Psoas muscle (tissue), 8 donors: Measurements from ENCODE around the gene INIP. TPM values are rescaled to one million over a fixed set of nuclear protein-coding genes. Genes with fewer than 3 reads are reported as not detected.

Experiments used
- ATAC-seq, 4 donors: fragments of 200-7000 bp; cut with Tn5 transposase; one replicate each; pipeline ENCODE4 v1.9.1; 2020; ENCODE audit warnings: moderate library complexity in 3 of 4, mild to moderate bottlenecking in 2 of 4
- DNase-seq, 2 donors: peaks; one replicate each; pipeline ENCODE4 v3.0.0-alpha.2; 2020
- H3K27ac ChIP-seq: fragments of 200-600 bp; one replicate; pipeline ENCODE4 v1.8.0; 2022
- H3K27me3 ChIP-seq, 3 donors: fragments of 200-600 bp in 1 of 3; one replicate each; pipeline versions ENCODE4 v1.6.1 to v1.8.0; 2013 to 2022; ENCODE audit warnings: low read length in 2 of 3, mild to moderate bottlenecking in 2 of 3, moderate library complexity in 1 of 3; ENCODE audit not compliant: insufficient read depth in 3 of 3
- H3K36me3 ChIP-seq, 2 donors: fragments of 200-600 bp in 1 of 2; one replicate each; pipeline versions ENCODE4 v1.6.1 to v1.8.0; 2013 to 2022; ENCODE audit warnings: low read depth in 1 of 2, mild to moderate bottlenecking in 1 of 2, moderate library complexity in 1 of 2; ENCODE audit not compliant: insufficient read depth in 1 of 2
- H3K4me1 ChIP-seq: fragments of 200-600 bp; one replicate; pipeline ENCODE4 v1.8.0; 2022
- H3K4me3 ChIP-seq: fragments of 200-600 bp; one replicate; pipeline ENCODE4 v1.8.0; 2022; ENCODE audit warnings: mild to moderate bottlenecking
- H3K9me3 ChIP-seq: fragments of 200-600 bp; one replicate; pipeline ENCODE4 v1.8.0; 2022
- CTCF ChIP-seq: fragments of 200-600 bp; IDR thresholded peaks from one replicate; pipeline ENCODE4 v1.8.0; 2022; ENCODE audit warnings: antibody characterized with exemption
- WGBS, 3 donors: extraction: QIAGEN DNeasy Blood & Tissue Kit; methylation state at CpG; one replicate each; pipeline versions ENCODE4 v1.1.6 to v1.1.7; 2013; 5-methylcytosine and 5-hydroxymethylcytosine counted together
- intact Hi-C, 2 donors: fragments of 100-400 bp; cut with DNase I; formaldehyde crosslinking; loops; one replicate each; pipeline versions ENCODE4 v1.11.0 to v1.14.2; 2022
- polyA plus RNA-seq, 3 donors: library from polyadenylated mRNA; stranded (reverse); fragments of 200-250 nt; gene quantifications; one replicate each; pipeline ENCODE4 v1.2.3, GENCODE V29; 2013
- total RNA-seq, 4 donors: library from RNA; stranded (reverse); fragmentation: NEBNext Ultra II Directional in 2 of 4; extraction: Animal tissue kit (Norgen Biotek cat#: 25700) in 2 of 4; gene quantifications; one replicate each; pipeline versions ENCODE4 v1.2.1 to v1.2.4, GENCODE V29; 2021 to 2023
- donor health status: healthy with polysubstance abuse.
- donor health status: DM: no; HTN: no; CAD: no; lungs with moderate emphysema.
- donor health status: Bipolar disorder and iron deficiency.
- donor health status: healthy.
- donor health status: DM: yes; HTN: yes; CAD: no.
- donor health status: DM: no; HTN: no; CAD: no.
- donor health status: DM: no; HTN: no; CAD: no.
- donor health status: DM: yes; HTN: yes; CAD: no.

The INIP gene
- total and polyA plus RNA-seq, 7 donors = 3.7 to 17.2 (median 9.1) TPM

DNA sequence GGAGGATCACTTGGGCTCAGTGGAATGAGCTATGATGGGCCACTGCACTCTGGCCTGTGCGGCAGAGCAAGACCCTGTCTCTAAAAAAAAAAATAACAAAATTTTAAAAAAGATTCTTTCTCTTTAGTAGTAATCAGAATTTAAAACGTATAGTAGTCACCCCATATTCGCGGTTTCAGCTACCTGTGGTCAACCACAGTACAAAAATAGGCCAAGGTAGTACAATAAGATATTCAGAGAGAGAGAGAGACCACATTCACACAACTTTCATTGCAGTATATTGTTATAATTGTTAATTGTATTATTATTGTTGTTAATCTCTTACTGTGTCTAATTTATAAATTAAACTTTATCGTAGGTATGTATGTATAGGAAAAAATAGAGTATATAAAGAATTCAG is 18.7 kb downstream of the INIP start:
- no peak for TF ChIP-seq CTCF
- Histone ChIP-seq H3K4me1 (no peaks in the 10 kb centered on the region), H3K9me3 (no peaks in the 10 kb centered on the region), H3K36me3 (peaks cover 4 to 9% of the 10 kb centered on the region in 2 donors), H3K27ac (no peak overlapping the region), H3K27me3 (no peaks in the 10 kb centered on the region), H3K4me3 (no peak overlapping the region)
- DNase-seq (no peak), ATAC-seq (no peak)
- WGBS, 3 donors = 95 to 97% (median 96%) methylated on average over 5 of the region's 5 CpGs
- intact Hi-C loops = no loop called here

DNA sequence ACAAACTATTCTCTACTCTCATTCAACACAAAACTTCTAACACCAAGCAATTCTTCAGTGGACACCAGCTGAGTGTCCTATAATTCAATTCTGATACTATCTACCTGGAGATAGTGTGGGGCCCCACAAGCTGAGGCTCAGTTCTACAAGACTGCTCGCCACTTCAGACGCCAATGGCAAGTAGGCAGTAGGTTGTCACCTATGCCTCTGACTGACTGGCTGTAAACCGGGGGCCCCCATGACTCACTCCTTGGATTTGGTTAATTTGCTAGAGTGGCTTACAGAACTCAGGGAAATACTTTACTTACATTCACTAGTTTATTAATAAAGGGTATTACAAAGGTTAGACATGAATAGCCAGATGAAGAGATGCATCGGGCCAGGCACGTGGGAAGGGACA is 21.5 kb downstream of the INIP start:
- Histone ChIP-seq H3K4me3 (no peak overlapping the region), H3K27ac (no peak overlapping the region), H3K27me3 (no peaks in the 10 kb centered on the region), H3K4me1 (no peaks in the 10 kb centered on the region), H3K36me3 (peaks cover 4 to 32% of the 10 kb centered on the region in 2 donors), H3K9me3 (no peaks in the 10 kb centered on the region)
- no peak for TF ChIP-seq CTCF
- 97% methylated on average over 5 of the region's 5 CpGs for WGBS, 3 donors
- intact Hi-C loops = no loop called here
- DNase-seq (no peak), ATAC-seq (no peak)

GRCh38 chr9:112694706-112695555 is 23.0 kb downstream of the INIP start:
- Histone ChIP-seq H3K36me3 (peaks cover 7 to 41% of the 10 kb centered on the region in 2 donors), H3K9me3 (no peaks in the 10 kb centered on the region), H3K27me3 (no peaks in the 10 kb centered on the region), H3K4me3 (no peak overlapping the region), H3K4me1 (no peaks in the 10 kb centered on the region), H3K27ac (no peak overlapping the region)
- TF ChIP-seq CTCF = no peak
- intact Hi-C loops = no loop called here
- ATAC-seq (no peak), DNase-seq (no peak)
- WGBS, 3 donors = 94 to 97% (median 97%) methylated on average over 4 of the region's 4 CpGs

- no peak for TF ChIP-seq CTCF
- Histone ChIP-seq H3K27ac (no peak overlapping the region), H3K9me3 (no peaks in the 10 kb centered on the region), H3K4me1 (no peaks in the 10 kb centered on the region), H3K36me3 (peaks cover 2 to 83% of the 10 kb centered on the region in 2 donors), H3K4me3 (no peak overlapping the region), H3K27me3 (no peaks in the 10 kb centered on the region)
- ATAC-seq = no peak
- intact Hi-C loops = no loop called here
- no peak for DNase-seq
- 75 to 82% (median 80%) methylated on average over 6 of the region's 6 CpGs for WGBS, 3 donors
These were observed 28.7 kb downstream of the INIP start for GRCh38 chr9:112689161-112689740.
